Measurements from ENCODE around the gene EHMT1.

EHMT1 gene

DNA sequence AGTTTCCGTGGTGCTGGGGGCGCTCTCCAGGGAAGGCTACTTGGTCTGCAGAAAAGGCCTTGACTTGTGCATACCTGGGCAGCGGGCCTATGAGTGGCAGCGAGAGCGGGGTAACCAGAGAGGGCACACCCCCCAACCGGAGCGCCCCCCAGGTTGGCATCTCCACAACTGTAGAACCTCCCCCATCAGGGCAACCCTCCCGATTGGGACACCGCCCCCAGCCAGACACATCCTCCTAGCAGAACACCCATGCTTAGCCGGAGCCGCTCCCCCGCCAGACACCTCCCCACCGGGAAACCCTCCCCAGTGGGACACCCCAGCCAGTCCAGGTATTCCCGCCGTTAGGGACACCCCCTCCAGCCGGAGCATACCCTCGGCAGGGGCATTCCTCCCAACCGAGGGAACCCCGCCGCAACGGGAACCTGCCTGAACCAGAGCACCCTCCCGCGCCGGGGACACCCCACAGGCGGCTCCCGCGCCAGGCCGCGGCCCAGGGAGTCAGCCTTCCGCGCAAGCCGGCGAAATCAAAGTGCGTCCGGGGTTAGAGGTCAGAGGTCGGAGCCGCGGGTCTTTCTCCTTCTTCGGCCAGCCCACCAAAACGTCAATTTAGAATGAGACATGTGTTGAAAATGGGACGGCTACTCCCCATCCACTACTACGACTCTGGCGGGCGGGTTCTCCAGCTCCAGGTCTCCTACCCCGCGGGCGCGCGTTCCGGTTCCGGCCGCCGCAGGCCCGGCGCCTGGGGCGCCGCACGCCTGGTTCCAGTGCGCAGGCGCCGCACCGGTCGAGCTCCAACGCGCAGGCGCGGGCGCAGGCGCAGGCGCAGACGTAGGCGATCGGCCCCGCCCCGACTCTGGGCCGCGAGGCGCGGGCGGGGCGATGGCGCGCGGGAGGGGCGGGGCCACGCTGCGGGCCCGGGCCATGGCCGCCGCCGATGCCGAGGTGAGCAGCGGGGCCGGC, at the start of gene EHMT1:
Gene EHMT1, plus strand, starts transcription at position 901 of the 963 bp plus-strand sequence. Its CDS starts 24 bp downstream, at position 925.
- in situ Hi-C loops (cut with MboI; ENCODE audit: low sequenced_read_pairs): no loop called here

DNA sequence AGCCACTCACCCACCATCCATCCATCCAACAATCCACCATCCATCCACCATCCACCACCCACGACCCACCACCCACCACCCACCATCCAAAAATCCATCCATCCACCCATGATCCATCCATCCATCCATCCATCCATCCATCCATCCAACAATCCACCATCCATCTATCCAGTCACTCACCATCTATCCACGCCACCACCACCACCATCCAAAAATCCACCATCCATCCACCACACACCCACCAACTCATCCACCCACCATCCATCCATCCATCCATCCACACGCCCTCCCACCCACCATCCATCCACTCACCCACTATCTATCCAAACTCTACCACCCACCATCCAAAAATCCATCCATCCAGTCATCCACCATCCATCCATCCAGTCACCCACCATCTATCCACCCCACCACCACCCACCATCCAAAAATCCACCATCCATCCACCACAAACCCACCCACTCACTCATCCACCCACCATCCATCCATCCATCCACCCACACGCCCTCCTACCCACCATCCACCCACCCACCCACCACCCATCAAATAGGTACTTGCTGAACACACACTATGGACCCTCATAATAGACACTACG, 49.1 kb upstream of the EHMT1 start:
- in situ Hi-C loops (cut with MboI; ENCODE audit: low sequenced_read_pairs): no loop called here

DNA sequence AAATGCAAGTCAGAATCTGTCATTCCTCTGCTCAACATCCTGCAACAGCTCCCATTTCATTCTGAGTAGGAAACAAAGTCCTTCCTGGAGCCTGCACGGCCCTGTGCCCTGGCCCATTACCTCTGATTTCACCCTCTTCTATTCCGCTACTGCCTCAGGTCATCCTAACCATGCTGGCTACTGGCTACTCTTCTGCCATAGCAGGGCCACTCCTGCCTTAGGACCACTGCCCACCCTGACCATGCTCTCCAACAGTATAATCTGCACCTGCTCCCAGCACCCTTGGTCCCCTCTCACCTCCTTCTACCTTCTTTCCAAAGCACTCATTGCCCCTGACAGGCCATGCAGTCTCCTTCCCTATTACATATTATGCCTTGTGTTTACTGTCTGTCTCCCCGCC, 48.2 kb upstream of the EHMT1 start:
- in situ Hi-C loops (cut with MboI; ENCODE audit: low sequenced_read_pairs): no loop called here

DNA sequence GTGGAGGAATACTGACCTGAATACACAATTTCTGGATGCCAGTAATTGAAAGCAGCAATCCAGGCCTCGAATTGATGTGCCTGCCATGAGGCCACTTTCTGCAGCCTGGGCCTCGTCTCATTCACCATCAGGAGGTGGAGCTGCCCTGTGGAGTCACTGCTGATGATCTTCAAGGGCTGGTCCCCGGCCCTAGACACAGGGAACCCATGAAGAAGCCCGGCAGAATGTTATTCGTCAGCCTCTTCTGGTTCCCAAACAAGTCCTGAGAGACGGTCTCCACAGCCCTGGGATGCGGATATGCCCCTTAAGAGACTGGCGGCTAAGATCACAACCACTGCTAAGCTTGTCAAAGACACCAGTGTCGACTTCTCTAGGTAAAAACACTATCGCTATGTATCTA, 44.6 kb upstream of the EHMT1 start:
- in situ Hi-C loops (cut with MboI; ENCODE audit: low sequenced_read_pairs): no loop called here

DNA sequence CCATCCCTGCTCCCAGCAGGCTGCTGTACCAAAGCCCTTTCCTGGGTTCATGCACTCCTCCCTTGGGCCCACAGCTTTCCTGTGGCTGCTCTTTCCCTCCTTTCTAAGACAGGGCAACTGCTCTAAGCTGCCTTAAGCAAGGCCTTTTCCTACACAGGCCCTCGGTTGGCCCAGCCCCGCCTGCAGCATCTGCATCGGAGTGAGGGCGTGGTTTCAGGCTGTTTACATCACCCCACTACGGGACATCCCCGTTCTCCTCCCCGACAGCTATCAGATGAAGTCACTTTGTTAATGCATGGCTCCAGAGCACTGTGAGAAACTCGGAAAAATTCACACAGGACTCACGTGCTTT, 43.5 kb upstream of the EHMT1 start:
- in situ Hi-C loops (cut with MboI; ENCODE audit: low sequenced_read_pairs): no loop called here

DNA sequence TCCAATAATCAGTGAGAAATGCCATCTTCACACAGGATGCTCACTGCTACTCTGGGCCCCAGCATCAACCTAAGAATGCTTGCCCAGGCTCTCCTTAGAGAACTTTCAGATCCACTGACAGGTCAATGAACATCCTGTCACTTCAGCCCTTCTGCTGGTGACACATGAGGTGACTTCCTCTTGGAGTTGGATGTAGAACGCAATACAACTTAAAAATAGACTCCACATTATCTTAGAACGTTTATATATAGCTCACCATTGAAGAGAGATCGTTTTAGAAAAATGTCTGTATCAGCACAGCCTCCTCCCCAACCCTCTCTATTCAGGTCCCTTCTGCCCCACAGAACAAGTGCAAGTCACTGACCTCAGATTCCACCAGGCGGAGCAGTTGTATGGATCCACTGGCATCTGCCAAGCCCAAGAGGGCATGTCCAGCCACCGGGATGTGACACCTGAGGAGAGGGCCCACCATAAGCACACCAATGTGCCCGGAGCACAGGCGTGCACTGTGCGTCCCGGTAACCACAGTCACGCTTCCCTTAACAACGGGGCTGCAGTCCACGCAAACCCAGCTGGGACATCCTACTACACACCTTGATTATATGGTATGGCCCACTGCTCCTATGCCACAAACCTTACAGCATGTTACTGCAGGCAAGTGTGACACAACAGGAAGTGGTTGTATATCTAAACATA, 42.9 kb upstream of the EHMT1 start:
- in situ Hi-C loops (cut with MboI; ENCODE audit: low sequenced_read_pairs): no loop called here

DNA sequence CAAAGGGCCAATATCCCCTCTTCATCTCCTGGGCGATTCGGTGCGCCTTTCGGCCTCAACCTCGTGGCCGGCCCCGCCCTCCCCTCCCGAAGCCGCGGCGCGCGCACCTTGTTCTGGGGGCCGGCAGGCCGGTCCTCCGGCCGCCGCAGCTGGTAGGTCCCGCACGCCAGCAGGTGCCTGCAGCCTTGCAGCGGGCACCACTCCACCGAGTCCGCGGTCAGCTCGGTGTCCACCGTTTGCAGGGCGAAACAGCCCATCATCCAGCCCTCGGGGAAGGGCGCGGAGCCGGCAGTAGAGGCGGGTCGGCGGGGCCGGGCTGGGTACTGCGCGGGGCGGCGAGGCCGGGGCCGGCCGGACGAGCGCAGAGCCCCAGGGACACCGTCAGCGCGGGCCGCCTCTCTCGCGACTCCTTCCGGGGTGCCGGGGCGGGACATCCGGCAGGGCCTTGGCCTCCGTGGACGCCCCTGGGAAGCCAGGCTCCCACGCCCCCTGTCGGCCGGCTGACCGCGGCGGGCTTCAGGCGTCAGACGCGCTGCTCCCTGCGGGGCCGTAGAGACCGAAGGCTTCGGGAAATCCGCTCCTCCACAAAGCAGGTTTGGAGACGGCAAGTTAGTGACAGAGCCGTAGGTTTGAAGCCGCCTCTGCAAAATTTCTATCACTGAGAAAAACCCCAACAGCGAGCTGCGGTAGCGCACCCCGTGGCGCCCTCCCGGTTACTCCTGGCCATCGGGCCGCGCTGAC, 40.1 kb upstream of the EHMT1 start, which contains the start of gene DPH7:
Gene DPH7, minus strand, starts transcription at position 408 of the 741 bp plus-strand sequence. Its CDS starts 148 bp downstream, at position 260.
- in situ Hi-C loops (cut with MboI; ENCODE audit: low sequenced_read_pairs): no loop called here

DNA sequence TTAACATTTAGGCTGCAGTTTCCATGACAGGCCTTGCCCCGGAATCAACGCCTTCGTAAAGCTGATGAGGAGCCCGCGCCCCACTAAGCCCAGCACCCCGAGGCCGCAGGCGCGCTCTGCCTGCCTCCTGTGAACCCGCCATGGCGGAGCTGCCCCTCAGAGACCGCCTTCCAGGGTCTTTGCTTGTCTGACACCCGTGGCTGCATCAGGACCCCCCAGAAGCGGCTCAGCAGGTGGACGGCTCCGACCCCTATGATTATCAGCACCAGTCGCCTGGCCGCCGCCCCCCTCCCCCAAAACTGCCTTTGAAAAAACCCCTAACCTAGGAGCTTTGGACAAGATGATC, 39.6 kb upstream of the EHMT1 start:
- in situ Hi-C loops (cut with MboI; ENCODE audit: low sequenced_read_pairs): no loop called here

DNA sequence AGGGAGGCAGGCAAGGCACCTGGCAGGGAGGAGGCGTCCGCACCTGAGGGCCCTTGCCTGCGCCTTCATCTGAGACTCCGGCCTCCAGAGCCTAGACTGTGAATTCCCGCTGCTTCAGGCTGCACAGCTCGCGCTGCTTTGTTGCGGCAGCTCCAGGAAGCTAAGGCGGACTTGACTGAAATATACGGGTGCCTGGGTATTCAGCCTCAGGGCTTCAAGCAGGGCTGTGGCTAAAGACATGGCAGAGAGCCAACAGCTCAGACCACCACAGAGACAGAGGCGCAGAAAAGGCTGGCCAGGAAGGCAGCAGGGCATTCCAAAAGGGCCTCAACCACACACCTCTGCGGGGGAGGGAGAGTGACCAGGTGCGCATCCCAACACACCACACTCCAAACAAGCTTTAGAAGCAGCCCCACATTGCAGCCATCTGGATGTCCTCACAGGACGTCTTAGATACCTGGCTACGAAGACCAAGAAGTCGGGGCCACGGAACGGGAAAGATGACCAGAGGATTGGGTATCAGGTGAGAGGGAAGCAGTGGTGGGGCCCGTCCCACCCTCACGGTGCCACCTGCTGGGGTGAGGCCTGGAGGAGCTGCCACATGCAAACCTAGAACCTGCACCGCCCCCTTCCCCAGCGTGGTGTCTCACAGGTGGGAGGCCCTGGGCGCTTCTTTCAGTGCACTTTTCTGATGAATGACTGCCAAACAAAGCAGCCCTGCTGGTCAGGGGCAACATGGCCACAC, 38.4 kb upstream of the EHMT1 start:
- in situ Hi-C loops (cut with MboI; ENCODE audit: low sequenced_read_pairs): no loop called here

DNA sequence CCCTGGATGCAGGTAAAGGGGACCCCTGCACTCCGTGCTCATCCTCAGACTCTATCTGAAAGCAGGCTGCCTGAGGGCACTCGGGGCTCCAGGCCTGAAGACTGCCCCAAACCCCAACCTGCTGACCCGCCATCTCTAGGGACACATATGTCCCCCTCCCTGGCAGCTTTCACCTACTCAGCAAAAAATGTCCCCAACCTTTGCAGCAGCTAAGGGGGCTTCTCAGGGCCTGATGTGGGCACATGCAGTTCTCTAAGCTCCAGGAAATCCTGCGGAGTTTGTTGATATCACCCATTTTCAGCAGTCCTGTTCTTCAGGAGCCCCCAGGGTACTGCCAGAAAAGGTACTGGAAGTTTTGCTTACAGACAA, 37.9 kb upstream of the EHMT1 start:
- in situ Hi-C loops (cut with MboI; ENCODE audit: low sequenced_read_pairs): no loop called here

DNA sequence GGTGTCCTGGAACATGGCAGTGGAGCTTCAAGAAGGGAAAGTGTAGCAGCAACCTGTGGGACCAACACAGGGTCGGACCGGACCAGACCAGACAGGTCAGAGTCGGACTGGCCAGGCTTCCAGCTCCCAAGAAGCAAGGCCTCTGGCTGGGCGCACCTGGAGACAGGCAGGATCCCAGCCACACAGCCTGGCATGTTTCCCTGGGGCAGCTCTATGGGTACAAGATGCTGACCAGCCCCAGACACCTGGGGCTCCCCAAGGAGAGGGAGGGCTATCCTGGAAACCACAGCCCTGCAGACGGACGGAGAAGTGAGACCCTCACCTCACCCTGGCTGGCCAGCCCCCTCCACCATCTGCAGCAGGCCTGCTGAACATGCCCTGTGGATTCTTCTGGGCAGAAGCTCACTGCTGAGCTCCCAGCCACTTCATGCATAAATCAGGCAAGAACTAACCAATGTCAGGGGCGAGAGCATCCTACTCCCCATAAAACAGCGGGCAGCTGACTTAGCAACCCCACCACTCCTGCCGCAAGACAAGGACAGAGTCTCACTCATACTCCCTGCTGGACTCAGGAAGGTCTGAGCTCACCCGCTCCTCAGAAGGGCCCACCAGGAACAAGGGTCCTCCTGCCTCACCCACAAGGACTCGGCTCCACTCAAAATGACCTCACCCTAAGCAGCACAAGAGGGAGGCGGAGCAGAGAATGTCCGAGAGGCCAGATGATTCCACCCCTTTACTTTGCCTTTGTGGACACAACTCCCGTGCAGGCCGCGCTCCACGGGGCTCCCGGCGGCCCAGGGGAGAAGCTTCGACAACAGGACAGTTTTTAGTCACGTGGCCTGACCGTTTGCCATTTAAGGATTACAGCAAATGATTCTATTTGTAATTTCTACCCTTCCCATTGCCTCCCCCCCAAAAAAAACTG, 37.2 kb upstream of the EHMT1 start:
- in situ Hi-C loops (cut with MboI; ENCODE audit: low sequenced_read_pairs): no loop called here

DNA sequence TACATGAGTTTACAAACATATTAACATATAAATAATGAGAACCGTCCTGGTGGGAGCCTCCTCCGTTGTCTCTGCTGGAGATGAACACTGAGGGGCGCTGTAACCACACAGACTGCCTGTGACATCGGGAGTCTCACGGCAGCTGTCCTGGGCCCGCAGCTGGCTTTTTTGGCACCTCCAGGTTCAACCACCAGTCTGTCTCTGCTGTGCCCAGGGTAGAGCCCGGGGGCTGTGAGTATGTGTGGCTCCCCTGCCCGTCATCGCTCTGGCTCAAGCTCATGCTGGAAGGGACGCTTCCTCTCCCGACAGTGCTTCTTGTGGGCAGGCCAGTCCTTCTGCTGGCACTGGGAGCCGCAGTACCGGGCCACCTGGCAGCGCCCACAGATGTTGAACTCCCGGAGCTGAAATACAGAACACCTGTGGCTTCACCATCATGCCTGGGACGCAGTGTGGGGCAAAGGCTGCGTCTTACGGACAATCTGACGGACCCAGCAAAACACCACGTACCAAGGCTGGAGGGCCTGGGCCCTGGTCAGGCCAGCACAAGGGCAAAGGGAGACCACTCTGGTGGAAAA, 36.4 kb upstream of the EHMT1 start:
- in situ Hi-C loops (cut with MboI; ENCODE audit: low sequenced_read_pairs): no loop called here

DNA sequence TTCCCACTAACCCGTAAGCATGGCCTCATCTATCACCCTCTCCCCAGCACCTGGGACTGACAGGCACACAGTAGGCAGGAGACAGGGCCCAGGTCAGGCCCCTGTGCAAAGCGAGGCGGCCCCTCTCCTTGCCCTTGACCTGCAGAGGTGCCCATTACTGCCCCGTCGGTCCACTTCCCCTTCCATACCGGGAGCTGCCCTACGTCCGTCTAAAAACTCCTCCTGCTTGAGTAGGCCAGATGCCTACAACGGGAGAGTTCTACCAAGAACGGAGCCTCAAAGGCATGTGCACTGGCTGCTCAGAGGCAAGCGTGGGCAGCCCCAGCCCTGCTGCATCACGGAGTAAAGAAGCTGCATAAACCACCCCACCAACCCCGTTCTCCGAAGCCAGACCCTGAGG, 35.5 kb upstream of the EHMT1 start:
- in situ Hi-C loops (cut with MboI; ENCODE audit: low sequenced_read_pairs): no loop called here

DNA sequence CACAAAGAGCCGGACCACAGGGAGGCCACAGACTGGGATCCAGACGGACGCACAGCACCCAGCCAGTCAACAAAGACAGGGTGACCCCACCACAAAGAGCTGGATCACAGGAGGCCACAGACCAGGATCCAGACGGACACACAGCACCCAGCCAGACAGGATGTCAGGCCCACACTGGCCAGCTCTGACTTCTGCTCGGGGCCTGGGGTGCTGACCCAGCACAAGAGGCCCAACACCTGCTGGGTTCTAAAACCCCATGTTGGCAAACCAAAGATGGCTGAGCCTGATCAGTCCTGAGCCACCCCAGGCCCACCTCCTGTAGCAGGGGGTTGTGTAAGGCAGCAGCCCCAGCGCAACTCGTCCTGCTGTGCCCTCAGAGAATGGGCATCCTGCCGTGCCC, 34.8 kb upstream of the EHMT1 start:
- in situ Hi-C loops (cut with MboI; ENCODE audit: low sequenced_read_pairs): no loop called here

DNA sequence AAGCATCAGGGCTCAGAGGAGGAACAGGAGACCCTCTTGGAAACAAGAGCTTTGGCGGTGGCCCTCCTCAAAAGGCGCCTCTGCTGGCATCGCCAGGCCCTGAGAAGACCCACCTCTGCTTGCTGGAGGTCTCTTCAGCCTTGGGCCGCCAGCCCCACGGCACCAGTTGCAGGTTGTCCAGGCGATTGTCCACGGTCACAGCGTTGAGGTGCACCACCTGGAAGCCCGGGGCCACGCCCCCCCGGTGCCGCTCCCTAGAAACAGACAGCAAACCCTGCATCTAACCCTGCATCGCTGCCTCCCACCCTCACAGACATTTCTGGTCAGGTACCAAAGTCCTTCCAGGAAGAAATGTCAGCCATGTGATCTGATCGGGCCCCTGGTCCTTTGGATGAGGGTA, 32.0 kb upstream of the EHMT1 start:
- in situ Hi-C loops (cut with MboI; ENCODE audit: low sequenced_read_pairs): no loop called here

DNA sequence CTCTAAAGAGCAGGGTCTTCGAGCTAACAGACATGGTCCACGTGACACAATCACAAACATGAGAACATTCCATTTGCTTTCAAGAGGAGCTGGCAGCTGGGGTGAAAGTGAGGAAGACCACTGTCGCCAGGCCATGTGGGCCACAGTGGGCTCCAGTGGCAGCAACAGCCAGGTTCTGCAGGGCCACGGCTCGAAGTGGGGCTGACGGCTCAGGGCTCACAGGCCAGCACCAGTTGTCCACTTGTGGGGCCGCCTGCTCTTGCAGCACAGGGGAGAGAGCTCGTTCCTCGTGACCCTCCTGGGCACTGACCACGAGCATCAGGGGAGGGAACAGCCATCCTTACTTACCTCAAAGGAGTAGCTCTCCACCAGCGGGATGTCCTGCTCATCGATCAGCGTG, 30.5 kb upstream of the EHMT1 start:
- in situ Hi-C loops (cut with MboI; ENCODE audit: low sequenced_read_pairs): no loop called here

DNA sequence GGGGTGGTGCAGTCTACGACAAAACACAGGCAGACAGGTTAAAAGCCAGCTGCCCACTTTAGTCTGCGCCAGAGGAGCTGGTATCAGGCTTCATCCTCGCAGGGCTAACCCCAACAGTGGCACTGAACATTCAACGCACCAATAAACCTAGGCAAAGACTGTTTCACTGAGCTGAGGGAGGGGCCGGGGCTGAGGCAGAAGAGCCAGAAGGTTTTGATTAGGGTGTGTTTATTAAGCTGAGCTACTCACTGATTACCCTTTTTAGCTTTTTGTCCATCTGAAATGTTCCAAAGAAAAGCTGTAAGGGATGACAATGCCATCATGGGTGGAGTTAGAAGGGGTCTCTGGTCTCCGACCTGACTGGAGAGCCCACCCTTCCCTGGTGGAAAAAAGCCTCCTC, 29.9 kb upstream of the EHMT1 start:
- in situ Hi-C loops (cut with MboI; ENCODE audit: low sequenced_read_pairs): no loop called here

DNA sequence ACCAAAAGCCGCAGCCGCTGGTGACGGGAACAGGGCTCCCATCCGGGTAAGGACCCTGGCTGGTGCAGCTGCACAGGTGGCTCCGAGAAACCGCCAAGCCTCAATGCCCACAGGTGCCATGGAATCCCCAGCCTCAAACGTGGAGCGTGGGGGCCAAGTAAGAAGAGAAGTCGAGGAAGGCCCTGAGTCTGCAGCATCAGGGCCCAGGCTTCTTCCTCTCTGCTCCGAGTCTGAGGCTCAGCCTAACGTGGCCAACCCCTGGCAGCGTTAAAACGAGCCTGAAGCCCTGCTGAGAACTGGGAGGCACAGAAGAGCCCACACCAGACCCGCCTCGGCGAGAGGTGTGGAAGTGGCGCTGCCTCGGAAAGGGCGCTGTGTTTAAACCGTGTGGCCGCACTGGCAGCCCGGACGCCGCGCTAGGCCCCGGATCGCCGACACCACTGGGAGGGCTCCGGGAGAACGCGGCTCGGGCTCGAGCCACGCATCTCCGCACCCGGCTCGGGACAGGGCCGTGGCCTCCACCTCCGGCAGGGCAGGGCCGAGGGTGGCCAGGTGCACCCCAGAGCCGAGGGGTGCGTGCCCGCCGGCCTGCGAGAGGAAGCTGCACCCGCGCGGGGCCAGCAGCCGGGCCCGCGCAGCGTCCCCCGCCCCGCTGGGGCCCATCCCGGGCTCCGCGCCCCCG, 29.2 kb upstream of the EHMT1 start:
- in situ Hi-C loops (cut with MboI; ENCODE audit: low sequenced_read_pairs): no loop called here

DNA sequence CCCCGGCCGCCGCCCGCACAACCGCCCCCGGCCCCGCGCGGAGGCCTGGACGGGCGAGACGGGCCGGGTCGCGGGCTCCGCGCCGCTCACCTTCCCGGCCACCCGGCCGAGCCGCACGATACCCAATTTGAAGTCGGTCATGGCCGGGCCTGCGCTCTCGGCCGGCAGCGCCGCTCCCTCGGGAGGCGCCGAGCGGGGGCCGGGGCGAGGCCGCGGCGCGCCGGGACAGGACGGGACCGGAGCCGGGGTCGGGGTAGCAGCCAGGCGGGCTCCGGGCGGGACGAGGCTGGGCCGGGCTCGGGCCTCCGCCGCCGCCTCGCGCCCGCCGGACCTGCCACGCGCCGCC, 28.7 kb upstream of the EHMT1 start:
- in situ Hi-C loops (cut with MboI; ENCODE audit: low sequenced_read_pairs): no loop called here
